Activated B cell treated with CpG ODN at 0.5 μM for 24 hours (primary cell): Measurements from ENCODE around the gene PLEKHA7. TPM values are rescaled to one million over a fixed set of nuclear protein-coding genes. Genes with fewer than 3 reads are reported as not detected.

Source experiments
- ATAC-seq: fragments of 200-7000 bp; cut with Tn5 transposase; one replicate; pipeline ENCODE4 v1.10.0; 2021; ENCODE audit warnings: low read depth, mild to moderate bottlenecking, moderate library complexity
- CTCF ChIA-PET: fragments of 350-600 bp; sonication (Branson Sonifier 250); formaldehyde crosslinking; loops from one replicate; lab custom pipeline; 2021; ENCODE audit warnings: antibody characterized with exemption; lab: Charles Lee
- POLR2A ChIA-PET: fragments of 350-600 bp; sonication (Branson Sonifier 250); formaldehyde crosslinking; loops from one replicate; lab custom pipeline; 2021; ENCODE audit warnings: antibody characterized with exemption; lab: Charles Lee
- DNase-seq: peaks from one replicate; pipeline ENCODE4 v3.0.0; 2022
- H3K27ac Mint-ChIP-seq: one replicate; pipeline ENCODE4 v1.8.0; 2020; ENCODE audit warnings: mixed read lengths
- H3K27me3 Mint-ChIP-seq: one replicate; pipeline ENCODE4 v1.8.0; 2021; ENCODE audit warnings: mixed read lengths
- H3K36me3 Mint-ChIP-seq: one replicate; pipeline ENCODE4 v1.8.0; 2021; ENCODE audit warnings: low read depth, mixed read lengths
- H3K4me1 Mint-ChIP-seq: one replicate; pipeline ENCODE4 v1.8.0; 2021; ENCODE audit warnings: mixed read lengths
- H3K4me3 Mint-ChIP-seq: one replicate; pipeline ENCODE4 v1.8.0; 2020; ENCODE audit warnings: mild to moderate bottlenecking, mixed read lengths
- H3K9me3 Mint-ChIP-seq: one replicate; pipeline ENCODE4 v1.8.0; 2020; ENCODE audit warnings: mixed read lengths
- intact Hi-C: fragments of 100-400 bp; cut with micrococcal nuclease; formaldehyde crosslinking; loops from one replicate; pipeline ENCODE4 v1.15.1; 2024
- total RNA-seq: library from RNA; stranded (reverse); gene quantifications from 2 replicates; pipeline ENCODE4 v1.2.3, GENCODE V29; 2022
- TF ChIP-seq, protein P1 (sequence below): fragments of 200-600 bp; IDR thresholded peaks from one replicate; pipeline ENCODE4 v1.8.0; 2022; ENCODE audit warnings: antibody characterized with exemption, mild to moderate bottlenecking

The PLEKHA7 gene
- total RNA-seq, 1 donor from 2014 or later: 4.9 TPM

GRCh38 chr11:16809886-16810668 lies 204.1 kb downstream of the PLEKHA7 start:
- CTCF ChIA-PET: interaction anchor here (1.0 kb wide), 1 partner anchor 22 kb away, joined by 3 read pairs; no protein-coding TSS in a partner anchor
- ATAC-seq: no peak
- Mint-ChIP-seq H3K27me3 (no peaks in the 10 kb centered on the region), H3K4me1 (no peaks in the 10 kb centered on the region), H3K9me3 (no peaks in the 10 kb centered on the region), H3K4me3 (no peak overlapping the region), H3K36me3 (no peaks in the 10 kb centered on the region), H3K27ac (no peak overlapping the region)
- TF ChIP-seq, protein P1, sequence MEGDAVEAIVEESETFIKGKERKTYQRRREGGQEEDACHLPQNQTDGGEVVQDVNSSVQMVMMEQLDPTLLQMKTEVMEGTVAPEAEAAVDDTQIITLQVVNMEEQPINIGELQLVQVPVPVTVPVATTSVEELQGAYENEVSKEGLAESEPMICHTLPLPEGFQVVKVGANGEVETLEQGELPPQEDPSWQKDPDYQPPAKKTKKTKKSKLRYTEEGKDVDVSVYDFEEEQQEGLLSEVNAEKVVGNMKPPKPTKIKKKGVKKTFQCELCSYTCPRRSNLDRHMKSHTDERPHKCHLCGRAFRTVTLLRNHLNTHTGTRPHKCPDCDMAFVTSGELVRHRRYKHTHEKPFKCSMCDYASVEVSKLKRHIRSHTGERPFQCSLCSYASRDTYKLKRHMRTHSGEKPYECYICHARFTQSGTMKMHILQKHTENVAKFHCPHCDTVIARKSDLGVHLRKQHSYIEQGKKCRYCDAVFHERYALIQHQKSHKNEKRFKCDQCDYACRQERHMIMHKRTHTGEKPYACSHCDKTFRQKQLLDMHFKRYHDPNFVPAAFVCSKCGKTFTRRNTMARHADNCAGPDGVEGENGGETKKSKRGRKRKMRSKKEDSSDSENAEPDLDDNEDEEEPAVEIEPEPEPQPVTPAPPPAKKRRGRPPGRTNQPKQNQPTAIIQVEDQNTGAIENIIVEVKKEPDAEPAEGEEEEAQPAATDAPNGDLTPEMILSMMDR: no peak
- POLR2A ChIA-PET: no interaction called here
- DNase-seq: no peak
- intact Hi-C loops: no loop called here

DNA sequence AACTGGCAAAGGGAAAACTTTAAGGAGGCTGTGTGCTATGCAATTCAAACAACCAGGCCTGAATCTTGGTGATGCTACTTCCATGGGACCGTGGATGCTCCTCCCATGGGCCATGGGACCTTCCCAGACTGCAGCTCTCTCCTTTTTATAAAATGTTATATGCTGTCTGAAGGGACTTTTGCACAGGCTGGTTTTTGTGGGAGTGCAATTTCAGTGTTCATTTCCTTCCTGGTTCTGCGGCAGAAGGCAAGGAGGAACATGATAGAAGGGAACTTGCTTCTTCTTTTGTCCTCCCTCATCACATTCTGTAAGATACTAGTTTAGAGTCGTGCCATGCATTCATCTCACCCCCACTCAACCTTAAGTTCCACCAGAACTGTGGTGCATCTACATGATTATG lies 206.9 kb downstream of the PLEKHA7 start:
- Mint-ChIP-seq H3K27me3 (no peaks in the 10 kb centered on the region), H3K4me3 (no peak overlapping the region), H3K27ac (no peak overlapping the region), H3K4me1 (no peaks in the 10 kb centered on the region), H3K36me3 (no peaks in the 10 kb centered on the region), H3K9me3 (no peaks in the 10 kb centered on the region)
- POLR2A ChIA-PET: no interaction called here
- TF ChIP-seq, protein P1: no peak
- ATAC-seq: no peak
- intact Hi-C loops: no loop called here
- CTCF ChIA-PET: no interaction called here
- no peak for DNase-seq

DNA sequence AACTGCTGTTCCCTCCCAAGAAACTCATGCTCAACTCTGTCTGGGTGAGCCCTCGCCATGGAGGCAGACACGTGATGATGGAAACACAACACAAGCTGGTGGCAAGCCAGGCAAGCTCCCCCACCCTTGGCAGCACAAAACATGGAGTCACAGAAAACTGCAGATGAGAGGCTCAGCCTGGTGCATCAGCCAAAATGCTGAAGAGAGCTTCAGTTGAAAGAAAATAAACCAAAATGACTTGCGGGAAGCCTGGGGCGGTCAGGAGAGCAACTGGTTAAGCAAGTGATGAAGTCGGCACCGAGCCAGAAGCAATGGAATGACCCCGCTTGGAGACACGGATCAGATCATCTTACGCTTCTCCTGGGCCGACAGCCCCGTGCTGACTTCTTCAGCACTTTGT lies 207.4 kb downstream of the PLEKHA7 start:
- Mint-ChIP-seq H3K9me3 (no peaks in the 10 kb centered on the region), H3K4me3 (no peak overlapping the region), H3K27ac (no peak overlapping the region), H3K36me3 (no peaks in the 10 kb centered on the region), H3K27me3 (no peaks in the 10 kb centered on the region), H3K4me1 (no peaks in the 10 kb centered on the region)
- DNase-seq: no peak
- CTCF ChIA-PET: no interaction called here
- TF ChIP-seq, protein P1: no peak
- intact Hi-C loops: no loop called here
- POLR2A ChIA-PET: no interaction called here
- no peak for ATAC-seq

DNA sequence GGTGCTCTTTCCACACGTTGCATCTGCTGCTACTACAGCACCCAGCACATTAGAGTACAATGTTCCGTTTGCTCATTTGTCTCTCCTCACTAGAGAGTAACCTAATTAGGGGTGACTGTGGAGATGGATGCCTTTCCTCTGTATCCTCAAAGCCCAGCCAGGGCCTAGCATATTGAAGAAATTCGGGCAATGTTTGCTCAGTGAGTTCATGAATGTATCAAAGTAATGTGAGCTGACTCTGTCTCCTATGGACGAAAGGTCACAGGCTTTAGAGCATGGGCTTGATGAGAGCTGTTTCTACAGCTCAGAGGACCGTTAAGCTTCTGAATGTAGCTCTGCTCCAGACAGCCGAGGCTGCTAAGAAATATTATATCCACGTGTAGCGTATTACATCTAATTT lies 208.3 kb downstream of the PLEKHA7 start:
- ATAC-seq (no peak), DNase-seq (no peak)
- H3K9me3 Mint-ChIP-seq: no peaks in the 10 kb centered on the region
- intact Hi-C loops: no loop called here
- no peak overlapping the region for H3K4me3 Mint-ChIP-seq
- POLR2A ChIA-PET: no interaction called here
- H3K4me1 Mint-ChIP-seq: no peaks in the 10 kb centered on the region
- no peak overlapping the region for H3K27ac Mint-ChIP-seq
- TF ChIP-seq, protein P1: no peak
- no peaks in the 10 kb centered on the region for H3K27me3 Mint-ChIP-seq
- CTCF ChIA-PET: no interaction called here
- no peaks in the 10 kb centered on the region for H3K36me3 Mint-ChIP-seq

GRCh38 chr11:16804104-16804947 lies 209.9 kb downstream of the PLEKHA7 start:
- ATAC-seq (no peak), DNase-seq (no peak)
- intact Hi-C loops: no loop called here
- Mint-ChIP-seq H3K27ac (no peak overlapping the region), H3K27me3 (no peaks in the 10 kb centered on the region), H3K36me3 (no peaks in the 10 kb centered on the region), H3K4me3 (no peak overlapping the region), H3K4me1 (no peaks in the 10 kb centered on the region), H3K9me3 (no peaks in the 10 kb centered on the region)
- TF ChIP-seq, protein P1: no peak
- POLR2A ChIA-PET: no interaction called here
- CTCF ChIA-PET: no interaction called here
